CD4-positive, alpha-beta T cell (primary cell): Measurements from ENCODE around the gene TMEM170B. TPM values are rescaled to one million over a fixed set of nuclear protein-coding genes. Genes with fewer than 3 reads are reported as not detected.

Experiments
- ATAC-seq: fragments of 200-7000 bp; cut with Tn5 transposase; one replicate; pipeline ENCODE4 v1.10.0; 2022; ENCODE audit warnings: mild to moderate bottlenecking; ENCODE audit not compliant: poor library complexity
- CTCF ChIA-PET: fragments of 350-600 bp; sonication (Branson Sonifier 250); formaldehyde crosslinking; loops from one replicate; lab custom pipeline; 2021; ENCODE audit warnings: antibody characterized with exemption, inconsistent platforms; lab: Charles Lee
- POLR2A ChIA-PET: fragments of 350-600 bp; sonication (Branson Sonifier 250); formaldehyde crosslinking; loops from one replicate; lab custom pipeline; 2021; ENCODE audit warnings: antibody characterized with exemption, inconsistent platforms; lab: Charles Lee
- DNase-seq, 14 experiments: peaks; one replicate each; pipeline ENCODE4 v3.0.0-alpha.2; 2013 to 2020; ENCODE audit warnings: mixed read lengths in 2 of 14
- H3K27ac ChIP-seq, 2 donors: one replicate each; pipeline versions ENCODE4 v1.5.1 to v1.7.0; 2013; ENCODE audit warnings: low read length in 2 of 2, low read depth in 1 of 2, mild to moderate bottlenecking in 1 of 2
- H3K27me3 ChIP-seq, 2 experiments: 1 replicate in 1 of 2; 2 replicates in 1 of 2; pipeline versions ENCODE4 v1.6.1 to v1.7.0; 2013; ENCODE audit warnings: low read length in 2 of 2, control low read depth in 1 of 2, mild to moderate bottlenecking in 1 of 2, moderate library complexity in 1 of 2; ENCODE audit not compliant: insufficient read depth in 2 of 2, control insufficient read depth in 1 of 2
- H3K36me3 ChIP-seq: one replicate; pipeline ENCODE4 v1.6.1; 2013; ENCODE audit warnings: low read length, control low read depth; ENCODE audit not compliant: insufficient read depth
- H3K4me1 ChIP-seq: one replicate; pipeline ENCODE4 v1.6.1; 2013; ENCODE audit warnings: low read length, control low read depth; ENCODE audit not compliant: insufficient read depth
- H3K4me3 ChIP-seq: one replicate; pipeline ENCODE4 v1.5.1; 2013; ENCODE audit warnings: mild to moderate bottlenecking, low read length, moderate library complexity
- H3K9me3 ChIP-seq, 2 experiments: 1 replicate in 1 of 2; 2 replicates in 1 of 2; pipeline versions ENCODE4 v1.6.1 to v1.7.0; 2013; ENCODE audit warnings: low read length in 2 of 2, mild to moderate bottlenecking in 2 of 2, control low read depth in 1 of 2, moderate library complexity in 1 of 2; ENCODE audit not compliant: control insufficient read depth in 1 of 2, insufficient read depth in 1 of 2
- H3K27ac Mint-ChIP-seq: one replicate; pipeline ENCODE4 v1.8.0; 2020; ENCODE audit warnings: mixed read lengths
- H3K27me3 Mint-ChIP-seq: one replicate; pipeline ENCODE4 v1.8.0; 2021; ENCODE audit warnings: mixed read lengths
- H3K36me3 Mint-ChIP-seq: one replicate; pipeline ENCODE4 v1.8.0; 2021; ENCODE audit warnings: low read depth, mixed read lengths
- H3K4me1 Mint-ChIP-seq: one replicate; pipeline ENCODE4 v1.8.0; 2021; ENCODE audit warnings: low read depth, mixed read lengths
- H3K4me3 Mint-ChIP-seq: one replicate; pipeline ENCODE4 v1.8.0; 2020; ENCODE audit warnings: mild to moderate bottlenecking, mixed read lengths
- H3K9me3 Mint-ChIP-seq: one replicate; pipeline ENCODE4 v1.8.0; 2020; ENCODE audit warnings: mixed read lengths
- CTCF ChIP-seq: fragments of 200-600 bp; IDR thresholded peaks from one replicate; pipeline ENCODE4 v1.8.0; 2022; ENCODE audit warnings: antibody characterized with exemption, mild to moderate bottlenecking
- intact Hi-C, 2 experiments: fragments of 100-400 bp; cut with DNase I in 1 of 2; cut with micrococcal nuclease in 1 of 2; formaldehyde crosslinking; loops; one replicate each; pipeline versions ENCODE4 v1.15.1 to v1.9.0; 2023 to 2025; cut with DNase I, micrococcal nuclease
- total RNA-seq, 174 experiments: library from RNA in 2 of 174; stranded (reverse) in 2 of 174; gene quantifications; one replicate each; pipeline ENCODE4 v1.2.3 and lab custom pipeline; 2021 to 2026

Gene TMEM170B
- total RNA-seq, 2 experiments from 2014 or later: 1.9 to 2.1 TPM

- no peak for TF ChIP-seq CTCF
- no peaks in the 10 kb centered on the region for H3K36me3 Mint-ChIP-seq
- ATAC-seq: no peak
- H3K9me3 Mint-ChIP-seq: no peaks in the 10 kb centered on the region
- no peaks in the 10 kb centered on the region for H3K36me3 ChIP-seq
- no peak for DNase-seq
- H3K27me3 Mint-ChIP-seq: no peaks in the 10 kb centered on the region
- no peaks in the 10 kb centered on the region for H3K9me3 ChIP-seq
- H3K27me3 ChIP-seq: no peaks in the 10 kb centered on the region
- CTCF ChIA-PET: no interaction called here
- intact Hi-C loops: loop anchor here (1.0 to 10.0 kb wide), 3 partner anchors 348 to 978 kb away; no protein-coding TSS in a partner anchor
- H3K4me3 Mint-ChIP-seq: no peak overlapping the region
- H3K27ac Mint-ChIP-seq: no peak overlapping the region
- no peaks in the 10 kb centered on the region for H3K4me1 ChIP-seq
- H3K4me3 ChIP-seq: no peak overlapping the region
- H3K4me1 Mint-ChIP-seq: no peaks in the 10 kb centered on the region
- POLR2A ChIA-PET: no interaction called here
- H3K27ac ChIP-seq: no peak overlapping the region
These were observed 44.9 kb upstream of the TMEM170B start for GRCh38 chr6:11492464-11493290.

- TF ChIP-seq CTCF: no peak
- Histone ChIP-seq H3K27ac (no peak overlapping the region), H3K36me3 (no peaks in the 10 kb centered on the region), H3K4me3 (no peak overlapping the region), H3K27me3 (no peaks in the 10 kb centered on the region), H3K9me3 (no peaks in the 10 kb centered on the region), H3K4me1 (no peaks in the 10 kb centered on the region)
- Mint-ChIP-seq H3K27ac (no peak overlapping the region), H3K9me3 (no peaks in the 10 kb centered on the region), H3K4me1 (no peaks in the 10 kb centered on the region), H3K27me3 (no peaks in the 10 kb centered on the region), H3K4me3 (no peak overlapping the region), H3K36me3 (no peaks in the 10 kb centered on the region)
- no peak for DNase-seq
- intact Hi-C loops: loop anchor here (10.0 kb wide), 2 partner anchors 539 to 979 kb away; no protein-coding TSS in a partner anchor
- no peak for ATAC-seq
- CTCF ChIA-PET: interaction anchor here (0.8 to 4.3 kb wide), 2 partner anchors 321 to 350 kb away, joined by 4 to 28 read pairs; no protein-coding TSS in a partner anchor
- POLR2A ChIA-PET: no interaction called here
These were observed 43.6 kb upstream of the TMEM170B start for GRCh38 chr6:11493974-11494373.

GRCh38 chr6:11494786-11495564, 42.6 kb upstream of the TMEM170B start:
- H3K27ac Mint-ChIP-seq: no peak overlapping the region
- Histone ChIP-seq H3K4me3 (no peak overlapping the region), H3K36me3 (no peaks in the 10 kb centered on the region), H3K27me3 (no peaks in the 10 kb centered on the region), H3K4me1 (no peaks in the 10 kb centered on the region), H3K27ac (no peak overlapping the region), H3K9me3 (no peaks in the 10 kb centered on the region)
- H3K4me3 Mint-ChIP-seq: no peak overlapping the region
- no peak for TF ChIP-seq CTCF
- POLR2A ChIA-PET: no interaction called here
- intact Hi-C loops: loop anchor here (5.0 to 10.0 kb wide), 3 partner anchors 77 to 980 kb away; no protein-coding TSS in a partner anchor
- DNase-seq: peak in 2 of 14 experiments; percentile 27 to 49
- no peaks in the 10 kb centered on the region for H3K27me3 Mint-ChIP-seq
- CTCF ChIA-PET: interaction anchor here (0.9 to 4.3 kb wide), 8 partner anchors 32 to 358 kb away, joined by 3 to 28 read pairs (median 4); no protein-coding TSS in a partner anchor
- no peaks in the 10 kb centered on the region for H3K4me1 Mint-ChIP-seq
- ATAC-seq: no peak
- H3K36me3 Mint-ChIP-seq: no peaks in the 10 kb centered on the region
- H3K9me3 Mint-ChIP-seq: no peaks in the 10 kb centered on the region
